ENCODE data around the gene ULBP2. TPM values are rescaled to one million over a fixed set of nuclear protein-coding genes. Genes with fewer than 3 reads are reported as not detected.

The ULBP2 gene
- total RNA-seq, 1 donor from 2014 or later = 9.9 TPM

DNA sequence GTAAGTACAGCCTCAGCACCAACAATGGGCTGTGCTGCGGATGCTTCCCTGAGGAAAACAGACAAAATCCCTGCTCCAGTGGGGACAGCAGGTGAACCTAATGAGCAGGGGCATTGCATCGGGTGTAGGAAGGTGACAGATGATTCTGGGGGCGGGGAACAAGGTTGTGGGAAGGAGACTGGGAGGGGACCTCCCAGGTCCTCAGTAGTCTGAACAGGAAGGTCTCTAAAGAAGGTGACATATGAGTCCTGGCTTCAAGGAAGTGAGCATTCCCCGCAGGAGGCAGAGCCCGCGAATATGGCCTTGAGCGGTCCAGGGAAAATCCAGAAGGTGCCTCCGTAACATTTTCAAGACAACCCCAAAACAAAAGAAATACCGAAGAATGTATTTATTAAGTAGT is 41.3 kb downstream of the ULBP2 start:
- H3K4me3 Mint-ChIP-seq (ENCODE audit: unreplicated experiment) = no peak overlapping the region
- TF ChIP-seq, protein P1, sequence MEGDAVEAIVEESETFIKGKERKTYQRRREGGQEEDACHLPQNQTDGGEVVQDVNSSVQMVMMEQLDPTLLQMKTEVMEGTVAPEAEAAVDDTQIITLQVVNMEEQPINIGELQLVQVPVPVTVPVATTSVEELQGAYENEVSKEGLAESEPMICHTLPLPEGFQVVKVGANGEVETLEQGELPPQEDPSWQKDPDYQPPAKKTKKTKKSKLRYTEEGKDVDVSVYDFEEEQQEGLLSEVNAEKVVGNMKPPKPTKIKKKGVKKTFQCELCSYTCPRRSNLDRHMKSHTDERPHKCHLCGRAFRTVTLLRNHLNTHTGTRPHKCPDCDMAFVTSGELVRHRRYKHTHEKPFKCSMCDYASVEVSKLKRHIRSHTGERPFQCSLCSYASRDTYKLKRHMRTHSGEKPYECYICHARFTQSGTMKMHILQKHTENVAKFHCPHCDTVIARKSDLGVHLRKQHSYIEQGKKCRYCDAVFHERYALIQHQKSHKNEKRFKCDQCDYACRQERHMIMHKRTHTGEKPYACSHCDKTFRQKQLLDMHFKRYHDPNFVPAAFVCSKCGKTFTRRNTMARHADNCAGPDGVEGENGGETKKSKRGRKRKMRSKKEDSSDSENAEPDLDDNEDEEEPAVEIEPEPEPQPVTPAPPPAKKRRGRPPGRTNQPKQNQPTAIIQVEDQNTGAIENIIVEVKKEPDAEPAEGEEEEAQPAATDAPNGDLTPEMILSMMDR (IDR thresholded peaks at IDR 0.05; ENCODE audit: unreplicated experiment) = no peak
- peaks cover 6% of the 10 kb centered on the region for H3K27me3 Mint-ChIP-seq (ENCODE audit: unreplicated experiment)
- H3K4me1 Mint-ChIP-seq (ENCODE audit: unreplicated experiment) = peaks cover 5% of the 10 kb centered on the region
- no peak overlapping the region for H3K27ac Mint-ChIP-seq (ENCODE audit: unreplicated experiment)
- no peak for DNase-seq (ENCODE audit: low spot score)
- H3K36me3 Mint-ChIP-seq (ENCODE audit: low read depth, unreplicated experiment) = no peaks in the 10 kb centered on the region
- H3K9me3 Mint-ChIP-seq (ENCODE audit: unreplicated experiment) = peaks cover 2% of the 10 kb centered on the region

DNA sequence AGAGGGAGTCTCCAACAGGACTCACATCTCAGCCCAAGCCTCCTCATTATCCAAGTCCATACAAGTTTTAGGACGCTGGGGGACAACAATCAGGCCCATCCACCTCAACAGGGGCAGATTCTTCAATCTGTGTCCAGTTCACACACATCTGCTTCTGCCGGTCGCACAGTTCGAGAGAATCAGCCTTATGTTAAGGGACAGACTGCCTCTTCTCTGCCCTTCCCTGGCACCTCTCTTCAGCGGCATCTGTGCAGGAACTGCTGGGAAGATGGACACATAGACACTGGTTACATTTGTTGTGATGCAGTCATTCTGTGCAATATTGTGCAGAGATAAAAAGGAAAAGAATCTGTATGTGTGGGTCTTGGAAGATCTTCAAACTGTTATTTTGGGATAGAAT is 43.0 kb downstream of the ULBP2 start:
- Mint-ChIP-seq H3K27ac (ENCODE audit: unreplicated experiment) (no peak overlapping the region), H3K4me3 (ENCODE audit: unreplicated experiment) (no peak overlapping the region), H3K4me1 (ENCODE audit: unreplicated experiment) (peaks cover 12% of the 10 kb centered on the region)

DNA sequence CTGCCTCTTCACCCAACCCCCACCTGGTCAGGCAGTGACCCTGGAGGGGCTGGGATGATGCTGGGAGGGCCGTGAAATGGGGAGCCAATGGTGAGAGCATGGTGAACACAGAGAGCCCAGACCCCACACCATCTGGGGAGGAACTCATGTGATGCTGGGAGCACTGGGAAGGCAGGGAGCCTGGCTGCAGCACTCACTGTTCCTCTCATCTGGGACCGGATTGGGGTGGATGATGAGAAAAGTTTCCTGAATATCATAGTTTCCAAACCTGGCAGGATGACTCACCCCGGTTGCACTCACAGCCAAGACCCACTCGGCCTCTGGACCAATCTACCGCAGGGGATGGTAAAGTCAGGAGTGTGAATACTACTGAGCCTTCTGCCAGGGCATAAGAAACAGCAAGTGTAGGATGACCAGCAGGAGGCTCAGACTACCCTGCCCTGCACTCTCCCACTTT is 43.7 kb downstream of the ULBP2 start:
- H3K4me3 Mint-ChIP-seq (ENCODE audit: unreplicated experiment) = no peak overlapping the region
- H3K9me3 Mint-ChIP-seq (ENCODE audit: unreplicated experiment) = peaks cover 5% of the 10 kb centered on the region
- no peak for DNase-seq (ENCODE audit: low spot score)
- H3K27me3 Mint-ChIP-seq (ENCODE audit: unreplicated experiment) = peaks cover 29% of the 10 kb centered on the region
- H3K27ac Mint-ChIP-seq (ENCODE audit: unreplicated experiment) = no peak overlapping the region
- no peaks in the 10 kb centered on the region for H3K36me3 Mint-ChIP-seq (ENCODE audit: low read depth, unreplicated experiment)
- H3K4me1 Mint-ChIP-seq (ENCODE audit: unreplicated experiment) = peaks cover 17% of the 10 kb centered on the region
- TF ChIP-seq, protein P1 (IDR thresholded peaks at IDR 0.05; ENCODE audit: unreplicated experiment) = no peak

More for the DNA sequence above, 43.0 kb downstream of the ULBP2 start:
- TF ChIP-seq, protein P1 (IDR thresholded peaks at IDR 0.05; ENCODE audit: unreplicated experiment) = no peak
- H3K36me3 Mint-ChIP-seq (ENCODE audit: low read depth, unreplicated experiment) = no peaks in the 10 kb centered on the region
- no peak for DNase-seq (ENCODE audit: low spot score)
- peaks cover 21% of the 10 kb centered on the region for H3K27me3 Mint-ChIP-seq (ENCODE audit: unreplicated experiment)
- H3K9me3 Mint-ChIP-seq (ENCODE audit: unreplicated experiment) = peaks cover 5% of the 10 kb centered on the region

DNA sequence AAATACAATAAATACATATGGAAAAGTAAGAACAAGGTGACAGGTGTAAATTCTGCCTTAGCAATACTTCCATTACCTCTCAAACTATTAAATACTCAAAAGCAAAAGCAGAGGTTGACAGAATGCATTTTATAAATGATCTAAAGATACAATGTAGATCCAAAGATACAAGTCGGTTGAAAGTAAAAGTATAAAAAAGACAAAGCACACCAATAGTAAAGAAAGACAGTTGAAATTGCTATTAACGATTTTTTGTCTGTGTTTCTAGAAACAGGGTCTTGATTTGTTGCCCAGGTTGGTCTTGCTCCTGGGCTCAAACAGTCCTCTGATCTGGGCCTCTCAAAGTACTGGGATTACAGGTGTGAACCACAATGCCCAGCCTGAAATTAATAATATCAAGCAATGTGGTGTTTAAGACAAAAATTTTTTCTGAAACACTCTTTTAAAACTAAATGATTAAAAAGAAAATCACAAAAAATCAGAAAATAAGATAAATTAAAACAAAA is 45.8 kb downstream of the ULBP2 start:
- no peak overlapping the region for H3K27ac Mint-ChIP-seq (ENCODE audit: unreplicated experiment)
- no peak for DNase-seq (ENCODE audit: low spot score)
- TF ChIP-seq, protein P1 (IDR thresholded peaks at IDR 0.05; ENCODE audit: unreplicated experiment) = no peak
- H3K4me1 Mint-ChIP-seq (ENCODE audit: unreplicated experiment) = peaks cover 23% of the 10 kb centered on the region
- H3K27me3 Mint-ChIP-seq (ENCODE audit: unreplicated experiment) = peaks cover 41% of the 10 kb centered on the region
- peaks cover 5% of the 10 kb centered on the region for H3K9me3 Mint-ChIP-seq (ENCODE audit: unreplicated experiment)
- H3K36me3 Mint-ChIP-seq (ENCODE audit: low read depth, unreplicated experiment) = no peaks in the 10 kb centered on the region
- H3K4me3 Mint-ChIP-seq (ENCODE audit: unreplicated experiment) = no peak overlapping the region

GRCh38 chr6:149988550-149989346 is 46.9 kb downstream of the ULBP2 start:
- Mint-ChIP-seq H3K27me3 (ENCODE audit: unreplicated experiment) (peaks cover 43% of the 10 kb centered on the region), H3K27ac (ENCODE audit: unreplicated experiment) (no peak overlapping the region), H3K4me3 (ENCODE audit: unreplicated experiment) (no peak overlapping the region), H3K36me3 (ENCODE audit: low read depth, unreplicated experiment) (no peaks in the 10 kb centered on the region), H3K9me3 (ENCODE audit: unreplicated experiment) (peaks cover 5% of the 10 kb centered on the region), H3K4me1 (ENCODE audit: unreplicated experiment) (peaks cover 18% of the 10 kb centered on the region)
- TF ChIP-seq, protein P1 (IDR thresholded peaks at IDR 0.05; ENCODE audit: unreplicated experiment) = no peak
- DNase-seq (ENCODE audit: low spot score) = no peak

All from endothelial cell (in vitro differentiated cells).